Nucleus accumbens (tissue), 56 donors: Measurements from ENCODE around the gene MID1.

Experiments used
- DNase-seq, 56 donors: peaks; one replicate each; lab custom pipeline; 2025; lab: John Stamatoyannopoulos, UW

MID1 gene

GRCh38 chrX:10501611-10502010 lies 118.8 kb downstream of the MID1 start:
- no peak for DNase-seq

GRCh38 chrX:10496345-10496965 lies 123.9 kb downstream of the MID1 start:
- no peak for DNase-seq

DNA sequence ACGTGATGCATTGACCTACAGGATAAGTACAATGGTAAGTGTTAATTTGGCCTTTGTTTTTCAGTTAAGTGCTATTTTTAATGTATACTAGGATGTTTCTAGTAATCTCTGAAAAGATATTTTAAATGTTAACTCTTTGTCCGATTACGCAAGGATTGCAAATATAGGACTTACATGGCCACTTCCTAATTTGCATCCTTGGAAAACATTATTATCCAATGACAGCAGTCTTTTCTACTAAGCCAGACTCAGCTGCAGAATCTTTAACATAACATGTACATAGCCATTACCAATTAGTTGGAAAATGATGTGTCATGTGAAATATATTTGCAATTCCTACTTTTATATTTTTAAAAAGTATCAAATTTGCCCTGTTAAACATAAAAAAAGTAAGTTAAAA lies 124.7 kb downstream of the MID1 start:
- DNase-seq = no peak

DNA sequence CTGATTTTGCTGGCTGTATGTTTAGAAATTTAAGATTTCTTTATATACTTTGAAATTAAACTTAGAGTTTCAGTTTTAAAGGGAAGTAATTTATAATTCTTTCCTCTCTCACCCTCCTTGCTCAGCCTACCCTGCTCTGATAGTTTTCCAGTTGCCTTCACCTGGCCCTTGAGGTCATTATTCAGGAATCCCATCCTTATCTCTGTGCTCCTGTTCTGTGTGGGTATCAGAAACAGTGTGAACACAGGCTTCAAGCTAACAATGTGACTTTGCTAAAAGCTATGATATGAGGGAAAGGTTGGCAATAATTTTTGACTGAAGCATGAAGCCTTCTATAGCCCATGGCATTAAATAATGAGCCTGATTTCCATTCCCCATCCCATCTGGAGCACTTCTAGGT lies 128.1 kb downstream of the MID1 start:
- DNase-seq = no peak

- no peak for DNase-seq
These were observed 134.0 kb downstream of the MID1 start for GRCh38 chrX:10486373-10486772.

DNA sequence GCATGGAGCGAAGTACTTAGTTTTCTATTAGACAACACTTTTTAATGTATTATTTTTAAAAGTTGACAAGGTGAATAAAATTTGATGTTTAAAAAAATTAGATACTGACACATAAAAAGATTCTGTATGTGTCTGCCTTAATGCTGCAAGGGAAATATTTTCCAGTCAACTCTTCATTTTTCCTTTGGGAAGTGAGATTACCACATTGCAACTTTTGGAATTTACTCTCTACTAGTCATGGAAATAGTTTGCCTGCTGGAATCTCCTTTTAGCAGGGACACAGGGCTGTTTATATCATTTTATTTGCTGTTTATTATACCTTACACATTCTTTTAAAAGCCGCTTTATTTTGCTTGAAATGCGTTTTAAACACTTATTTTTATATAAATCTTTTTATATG lies 135.1 kb downstream of the MID1 start:
- no peak for DNase-seq

GRCh38 chrX:10484683-10485247 lies 135.6 kb downstream of the MID1 start:
- DNase-seq = no peak

GRCh38 chrX:10483191-10483831 lies 137.1 kb downstream of the MID1 start:
- no peak for DNase-seq

DNA sequence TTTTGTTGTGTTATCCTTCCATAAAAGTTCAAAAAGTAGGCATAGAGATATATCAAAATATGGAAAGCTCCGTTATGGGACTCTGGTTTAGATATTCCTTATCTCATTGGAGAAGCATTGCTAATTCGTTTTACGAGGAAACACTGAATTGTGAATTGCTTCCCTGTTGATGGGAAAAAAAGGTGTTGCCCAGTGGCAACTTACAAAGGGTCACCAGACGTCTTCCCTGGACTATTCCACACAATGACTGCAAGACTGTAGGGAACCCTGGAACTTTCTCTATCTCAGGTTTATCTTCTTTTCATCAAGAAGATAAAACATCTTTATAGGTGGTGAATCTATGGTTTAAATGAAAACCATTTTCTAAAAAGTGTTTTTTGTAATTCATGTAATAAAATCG lies 137.7 kb downstream of the MID1 start:
- no peak for DNase-seq

DNA sequence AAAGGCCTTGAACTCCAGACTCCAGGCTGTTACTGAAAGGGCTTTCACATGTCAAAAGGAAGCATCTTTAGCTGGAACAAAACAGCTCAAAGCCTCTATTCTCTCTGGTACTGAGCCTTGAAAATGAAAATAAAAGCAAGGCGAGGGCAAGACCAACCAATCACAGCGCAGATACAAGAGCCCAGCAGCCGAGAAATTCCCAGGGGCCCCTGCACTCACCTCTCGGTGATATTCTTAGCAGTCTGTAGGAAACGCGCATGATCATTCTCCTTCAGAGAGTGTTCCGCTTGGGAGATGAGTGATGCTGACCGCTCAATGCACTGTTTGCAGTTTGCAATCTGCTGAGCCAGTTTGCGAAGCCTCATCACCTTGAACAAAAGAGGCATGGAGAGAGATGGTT lies 138.1 kb downstream of the MID1 start:
- no peak for DNase-seq

GRCh38 chrX:10480861-10481260 lies 139.5 kb downstream of the MID1 start:
- no peak for DNase-seq

GRCh38 chrX:10479508-10479907 lies 140.9 kb downstream of the MID1 start:
- no peak for DNase-seq

DNA sequence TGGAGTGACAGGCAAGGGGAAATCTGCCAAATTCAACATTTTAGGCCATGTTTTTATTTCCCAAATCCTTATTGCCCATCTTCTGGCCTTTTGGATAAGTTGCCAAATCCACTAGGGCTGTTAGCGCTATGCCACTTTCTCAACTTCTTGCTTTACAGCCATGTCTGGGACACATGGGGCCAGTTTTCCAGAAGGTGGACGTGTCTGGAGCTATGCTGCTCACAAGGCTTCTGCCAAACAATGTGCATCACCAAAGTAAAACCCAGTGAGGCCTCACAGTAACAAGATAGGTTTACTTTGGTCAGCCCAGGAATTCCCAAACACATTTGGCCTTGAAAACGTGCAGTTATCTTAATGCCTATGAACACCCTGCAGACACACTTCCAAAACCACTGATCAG lies 142.9 kb downstream of the MID1 start:
- no peak for DNase-seq

DNA sequence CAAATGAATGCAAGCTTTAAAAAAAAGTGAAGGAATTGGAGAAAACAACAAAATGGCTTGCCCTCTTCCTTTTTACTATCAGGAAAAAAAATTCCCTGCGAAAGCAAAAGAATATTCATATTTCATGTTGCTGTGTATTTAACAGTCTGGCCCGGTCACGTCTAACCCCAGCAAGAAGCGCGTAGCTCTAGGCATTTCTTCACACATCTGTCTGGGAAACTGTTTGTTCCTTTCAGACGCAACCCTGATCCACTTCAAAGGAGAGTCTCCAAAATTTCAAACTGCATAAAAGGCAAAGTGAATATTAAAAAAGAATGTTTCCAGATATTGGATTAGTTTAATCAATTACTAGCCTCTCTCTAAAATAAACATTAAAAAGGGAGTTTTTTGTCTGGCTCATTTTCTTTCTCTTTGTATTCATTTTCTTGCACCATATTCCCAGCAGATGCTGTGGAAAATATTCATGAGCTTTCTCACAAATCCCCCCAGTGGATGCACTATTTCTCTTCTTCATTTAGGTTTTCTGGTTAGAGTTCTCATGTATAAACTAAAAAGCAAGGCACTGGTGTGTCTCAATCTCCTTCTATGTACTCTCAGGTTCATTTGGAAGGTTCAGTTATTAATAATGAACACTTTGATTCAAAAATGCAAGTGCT lies 145.3 kb downstream of the MID1 start:
- DNase-seq = no peak

- DNase-seq = no peak
These were observed 145.9 kb downstream of the MID1 start for GRCh38 chrX:10474510-10474909.

- DNase-seq = no peak
These were observed 149.0 kb downstream of the MID1 start for GRCh38 chrX:10471418-10471817.

GRCh38 chrX:10470009-10470408 lies 150.4 kb downstream of the MID1 start:
- DNase-seq = no peak

DNA sequence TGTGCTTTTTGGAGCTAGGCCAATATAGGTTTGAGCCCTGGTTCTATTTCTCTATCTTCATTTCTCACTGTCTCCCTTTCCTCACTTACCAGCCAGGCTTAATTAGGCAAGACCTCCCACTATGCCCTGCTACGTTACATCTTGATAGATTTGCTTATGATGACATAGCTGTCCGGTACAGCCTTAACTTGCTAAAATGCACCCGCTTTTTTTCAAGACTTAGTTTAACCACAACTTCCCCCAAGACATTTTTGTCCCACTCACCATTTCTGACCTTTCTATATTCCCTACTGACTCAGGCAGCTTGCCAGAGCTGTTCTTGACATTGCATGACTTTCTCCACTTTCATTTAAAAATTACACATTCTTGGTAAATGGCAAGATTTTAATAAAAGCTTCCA lies 152.6 kb downstream of the MID1 start:
- DNase-seq = no peak

DNA sequence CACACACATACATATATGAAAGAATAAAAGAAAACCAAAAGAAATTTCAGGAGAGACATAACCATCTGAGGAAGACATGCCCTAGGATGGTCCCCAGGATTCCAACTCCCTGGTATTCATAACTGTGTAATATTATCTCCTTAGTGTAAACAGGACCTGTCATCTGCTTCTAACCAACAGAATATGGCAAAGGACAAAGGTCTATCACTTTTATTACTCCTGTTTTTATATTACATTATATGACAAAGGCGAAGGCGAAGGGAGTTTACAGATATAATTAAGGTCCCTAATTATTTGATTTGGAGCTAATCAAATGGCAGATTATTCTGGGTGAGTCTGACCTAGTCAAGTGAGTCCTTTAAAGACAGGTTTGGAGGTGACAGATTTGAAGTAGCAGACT lies 155.1 kb downstream of the MID1 start:
- no peak for DNase-seq

- DNase-seq = no peak
These were observed 163.3 kb downstream of the MID1 start for GRCh38 chrX:10457092-10457491.

DNA sequence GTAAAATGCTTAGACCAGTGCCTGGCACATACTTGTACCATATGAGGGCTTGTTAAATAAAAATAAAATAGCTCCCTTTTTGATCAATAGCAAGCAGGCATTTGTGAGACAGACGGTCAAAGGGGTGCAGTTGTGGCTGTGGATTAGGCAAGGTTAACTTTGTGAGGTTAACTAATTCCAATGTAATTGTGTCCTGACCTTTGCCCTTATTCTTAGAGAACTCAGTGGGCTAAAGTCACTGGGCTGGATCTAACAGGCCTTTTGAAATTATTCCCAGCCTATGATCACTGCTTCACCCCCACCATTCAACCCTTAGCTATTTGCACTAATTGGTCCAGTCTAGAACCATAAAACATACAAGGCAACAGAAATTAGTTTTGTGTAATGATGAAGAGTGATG lies 166.4 kb downstream of the MID1 start:
- DNase-seq = no peak

GRCh38 chrX:10450959-10451355 lies 169.4 kb downstream of the MID1 start:
- DNase-seq = no peak
